Stimulated activated naive CD8-positive, alpha-beta T cell treated with anti-CD3 and anti-CD28 coated beads, Interleukin-15, Interleukin-2, amounts not matched to agents 100 ng/mL and 50 ng/mL, for 24 hours (primary cell): ENCODE results near the gene CIROP.

ENCODE experiments used
- H3K27ac Mint-ChIP-seq: one replicate; pipeline ENCODE4 v1.8.0; 2021; ENCODE audit warnings: mild to moderate bottlenecking, mixed read lengths
- H3K27me3 Mint-ChIP-seq: one replicate; pipeline ENCODE4 v1.8.0; 2021; ENCODE audit warnings: mixed read lengths
- H3K36me3 Mint-ChIP-seq: one replicate; pipeline ENCODE4 v1.8.0; 2021; ENCODE audit warnings: low read depth, mixed read lengths
- H3K4me1 Mint-ChIP-seq: one replicate; pipeline ENCODE4 v1.8.0; 2021; ENCODE audit warnings: low read depth, mixed read lengths
- H3K4me3 Mint-ChIP-seq: one replicate; pipeline ENCODE4 v1.8.0; 2021; ENCODE audit warnings: mild to moderate bottlenecking, mixed read lengths
- H3K9me3 Mint-ChIP-seq: one replicate; pipeline ENCODE4 v1.8.0; 2021; ENCODE audit warnings: mixed read lengths

The CIROP gene

GRCh38 chr14:23094666-23095195, 10.1 kb downstream of the CIROP start, which contains the start of gene ACIN1:
Gene ACIN1, minus strand, starts transcription at chr14:23095136. Its CDS starts 24 bp downstream, at chr14:23095112.
- Mint-ChIP-seq H3K4me1 (peaks cover 24% of the 10 kb centered on the region), H3K9me3 (no peaks in the 10 kb centered on the region), H3K4me3 (no peak within 1 kb of the TSS), H3K27me3 (no peaks in the 10 kb centered on the region), H3K27ac (no peak within 1 kb of the TSS), H3K36me3 (peaks cover 51% of the 10 kb centered on the region)

- peaks cover 24% of the 10 kb centered on the region for H3K4me1 Mint-ChIP-seq
- peaks cover 55% of the 10 kb centered on the region for H3K36me3 Mint-ChIP-seq
- no peaks in the 10 kb centered on the region for H3K9me3 Mint-ChIP-seq
- H3K27ac Mint-ChIP-seq: no peak overlapping the region
- H3K27me3 Mint-ChIP-seq: no peaks in the 10 kb centered on the region
- H3K4me3 Mint-ChIP-seq: no peak overlapping the region
Observed at GRCh38 chr14:23093991-23094665, 10.7 kb downstream of the CIROP start.

- Mint-ChIP-seq H3K36me3 (peaks cover 50% of the 10 kb centered on the region), H3K9me3 (no peaks in the 10 kb centered on the region), H3K4me3 (no peak overlapping the region), H3K27me3 (no peaks in the 10 kb centered on the region), H3K4me1 (peaks cover 24% of the 10 kb centered on the region), H3K27ac (peak overlapping the region; percentile 1)
Observed at GRCh38 chr14:23093526-23093925, 11.3 kb downstream of the CIROP start.

- no peak overlapping the region for H3K4me3 Mint-ChIP-seq
- peak overlapping the region; percentile 1 for H3K27ac Mint-ChIP-seq
- H3K9me3 Mint-ChIP-seq: no peaks in the 10 kb centered on the region
- peaks cover 49% of the 10 kb centered on the region for H3K36me3 Mint-ChIP-seq
- H3K4me1 Mint-ChIP-seq: peaks cover 24% of the 10 kb centered on the region
- H3K27me3 Mint-ChIP-seq: no peaks in the 10 kb centered on the region
Observed at GRCh38 chr14:23093104-23093503, 11.7 kb downstream of the CIROP start.

- no peaks in the 10 kb centered on the region for H3K27me3 Mint-ChIP-seq
- H3K4me3 Mint-ChIP-seq: no peak overlapping the region
- H3K9me3 Mint-ChIP-seq: no peaks in the 10 kb centered on the region
- peaks cover 25% of the 10 kb centered on the region for H3K4me1 Mint-ChIP-seq
- peaks cover 53% of the 10 kb centered on the region for H3K36me3 Mint-ChIP-seq
- H3K27ac Mint-ChIP-seq: peak overlapping the region; percentile 75
Observed at GRCh38 chr14:23091294-23092225, 13.2 kb downstream of the CIROP start.

GRCh38 chr14:23090254-23090636, 14.5 kb downstream of the CIROP start:
- peak overlapping the region; percentile 17 for H3K27ac Mint-ChIP-seq
- H3K36me3 Mint-ChIP-seq: peaks cover 67% of the 10 kb centered on the region
- H3K4me1 Mint-ChIP-seq: peaks cover 30% of the 10 kb centered on the region
- no peak overlapping the region for H3K4me3 Mint-ChIP-seq
- H3K27me3 Mint-ChIP-seq: no peaks in the 10 kb centered on the region
- H3K9me3 Mint-ChIP-seq: no peaks in the 10 kb centered on the region

- Mint-ChIP-seq H3K27me3 (no peaks in the 10 kb centered on the region), H3K27ac (no peak overlapping the region), H3K9me3 (no peaks in the 10 kb centered on the region), H3K4me3 (no peak overlapping the region), H3K36me3 (peaks cover 70% of the 10 kb centered on the region), H3K4me1 (peaks cover 36% of the 10 kb centered on the region)
Observed at GRCh38 chr14:23089498-23090253, 15.1 kb downstream of the CIROP start.

- Mint-ChIP-seq H3K9me3 (no peaks in the 10 kb centered on the region), H3K4me3 (no peak overlapping the region), H3K36me3 (peaks cover 60% of the 10 kb centered on the region), H3K27me3 (no peaks in the 10 kb centered on the region), H3K4me1 (peaks cover 38% of the 10 kb centered on the region), H3K27ac (peak overlapping the region; percentile 39)
Observed at GRCh38 chr14:23086565-23086964, 18.2 kb downstream of the CIROP start.

GRCh38 chr14:23085458-23085857, 19.3 kb downstream of the CIROP start:
- Mint-ChIP-seq H3K4me1 (peaks cover 36% of the 10 kb centered on the region), H3K27me3 (no peaks in the 10 kb centered on the region), H3K36me3 (peaks cover 68% of the 10 kb centered on the region), H3K4me3 (no peak overlapping the region), H3K9me3 (no peaks in the 10 kb centered on the region), H3K27ac (peak overlapping the region; percentile 77)

GRCh38 chr14:23080474-23080873, 24.3 kb downstream of the CIROP start:
- no peak overlapping the region for H3K4me3 Mint-ChIP-seq
- no peaks in the 10 kb centered on the region for H3K9me3 Mint-ChIP-seq
- peaks cover 68% of the 10 kb centered on the region for H3K36me3 Mint-ChIP-seq
- H3K27me3 Mint-ChIP-seq: no peaks in the 10 kb centered on the region
- peak overlapping the region; percentile 59 for H3K27ac Mint-ChIP-seq
- peaks cover 17% of the 10 kb centered on the region for H3K4me1 Mint-ChIP-seq

- H3K27ac Mint-ChIP-seq: peak overlapping the region; percentile 23
- peaks cover 9% of the 10 kb centered on the region for H3K4me1 Mint-ChIP-seq
- no peaks in the 10 kb centered on the region for H3K27me3 Mint-ChIP-seq
- H3K36me3 Mint-ChIP-seq: peaks cover 69% of the 10 kb centered on the region
- no peak overlapping the region for H3K4me3 Mint-ChIP-seq
- H3K9me3 Mint-ChIP-seq: no peaks in the 10 kb centered on the region
Observed at GRCh38 chr14:23079716-23080115, 25.1 kb downstream of the CIROP start.

GRCh38 chr14:23078692-23079116, 26.1 kb downstream of the CIROP start:
- Mint-ChIP-seq H3K9me3 (no peaks in the 10 kb centered on the region), H3K27me3 (no peaks in the 10 kb centered on the region), H3K4me1 (peaks cover 7% of the 10 kb centered on the region), H3K36me3 (peaks cover 70% of the 10 kb centered on the region), H3K27ac (no peak overlapping the region), H3K4me3 (no peak overlapping the region)

- no peak overlapping the region for H3K27ac Mint-ChIP-seq
- no peaks in the 10 kb centered on the region for H3K27me3 Mint-ChIP-seq
- no peaks in the 10 kb centered on the region for H3K9me3 Mint-ChIP-seq
- peaks cover 70% of the 10 kb centered on the region for H3K36me3 Mint-ChIP-seq
- H3K4me1 Mint-ChIP-seq: peaks cover 7% of the 10 kb centered on the region
- H3K4me3 Mint-ChIP-seq: no peak overlapping the region
Observed at GRCh38 chr14:23077962-23078361, 26.8 kb downstream of the CIROP start.

GRCh38 chr14:23076785-23077408, 27.9 kb downstream of the CIROP start:
- peaks cover 16% of the 10 kb centered on the region for H3K4me1 Mint-ChIP-seq
- no peaks in the 10 kb centered on the region for H3K9me3 Mint-ChIP-seq
- peaks cover 78% of the 10 kb centered on the region for H3K36me3 Mint-ChIP-seq
- no peak overlapping the region for H3K4me3 Mint-ChIP-seq
- H3K27me3 Mint-ChIP-seq: no peaks in the 10 kb centered on the region
- H3K27ac Mint-ChIP-seq: no peak overlapping the region
